ENCODE data around the gene RNF144A.

Gene RNF144A

DNA sequence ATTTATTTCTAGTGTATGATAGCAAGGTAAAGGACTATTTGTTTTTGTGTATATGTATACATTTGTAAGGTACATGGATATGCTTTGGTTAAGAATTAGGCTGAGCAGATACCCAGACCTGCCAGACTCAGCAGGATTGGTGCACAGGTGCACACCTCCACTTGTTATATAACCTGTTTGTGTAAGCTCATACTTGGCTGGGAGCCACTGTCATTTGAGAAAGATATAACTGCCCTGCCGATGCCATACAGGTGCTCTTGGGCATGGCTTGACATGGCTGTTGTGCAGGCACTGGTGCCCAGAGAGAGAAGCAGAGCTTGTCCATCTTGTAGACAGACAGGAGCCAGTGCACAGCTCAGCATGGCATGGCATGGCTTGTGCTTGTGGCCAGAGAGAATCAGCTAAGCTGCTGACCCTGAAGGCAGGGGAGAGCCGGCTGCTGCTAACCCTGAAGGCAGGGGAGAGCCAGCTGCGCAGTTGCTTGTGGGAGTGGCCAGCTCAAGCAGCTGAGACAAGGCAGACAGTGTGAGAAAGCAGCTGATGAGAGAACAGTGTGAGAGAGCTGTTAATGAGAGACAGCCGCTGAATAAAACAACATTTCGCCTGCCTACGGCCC is 136.5 kb downstream of the RNF144A start:
- DNase-seq = no peak

DNA sequence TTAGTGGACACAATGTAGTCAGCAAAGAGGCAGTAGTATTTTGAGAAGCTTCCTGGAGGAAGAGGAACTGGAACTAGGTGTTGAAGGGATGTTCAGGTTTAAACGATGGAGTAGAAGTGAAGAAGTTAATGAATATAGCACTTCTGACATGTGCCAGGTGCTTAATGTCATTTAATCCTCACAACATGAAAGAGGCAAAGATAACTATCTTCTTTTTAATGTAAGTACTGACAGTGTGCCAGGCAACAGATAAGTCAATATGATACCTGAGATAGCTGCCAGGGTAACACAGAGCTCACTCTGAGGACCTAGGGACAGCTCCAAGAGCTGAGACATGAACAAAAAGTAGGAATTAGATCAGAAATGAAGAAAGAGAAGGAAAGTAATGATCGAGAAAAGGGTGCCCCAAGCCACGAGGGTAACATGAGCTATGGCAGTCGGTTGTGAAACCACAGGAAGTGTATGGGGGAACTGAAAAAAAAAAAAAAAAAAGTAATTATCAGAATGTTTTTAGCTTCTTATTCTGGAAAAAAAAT is 140.7 kb downstream of the RNF144A start:
- DNase-seq = no peak

DNA sequence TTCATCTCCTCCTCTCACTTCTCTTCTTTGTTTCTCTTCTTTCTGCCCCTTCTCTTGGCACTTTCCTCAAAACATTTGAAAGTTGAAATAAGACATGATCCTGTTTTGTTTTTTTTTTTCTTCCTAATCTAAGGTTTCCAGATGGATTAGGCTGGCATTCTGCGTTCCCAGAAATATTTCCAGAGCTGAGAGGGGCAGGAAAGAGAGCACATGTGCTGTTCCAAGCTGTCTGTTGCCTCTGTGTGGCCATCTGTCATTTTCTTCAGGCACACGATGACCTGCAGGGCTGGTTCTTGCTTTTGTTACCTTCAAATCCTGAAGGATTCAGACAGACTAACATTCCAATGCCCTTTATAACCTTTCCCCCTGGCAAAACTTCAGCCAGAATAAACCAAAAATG is 142.9 kb downstream of the RNF144A start:
- no peak for DNase-seq

DNA sequence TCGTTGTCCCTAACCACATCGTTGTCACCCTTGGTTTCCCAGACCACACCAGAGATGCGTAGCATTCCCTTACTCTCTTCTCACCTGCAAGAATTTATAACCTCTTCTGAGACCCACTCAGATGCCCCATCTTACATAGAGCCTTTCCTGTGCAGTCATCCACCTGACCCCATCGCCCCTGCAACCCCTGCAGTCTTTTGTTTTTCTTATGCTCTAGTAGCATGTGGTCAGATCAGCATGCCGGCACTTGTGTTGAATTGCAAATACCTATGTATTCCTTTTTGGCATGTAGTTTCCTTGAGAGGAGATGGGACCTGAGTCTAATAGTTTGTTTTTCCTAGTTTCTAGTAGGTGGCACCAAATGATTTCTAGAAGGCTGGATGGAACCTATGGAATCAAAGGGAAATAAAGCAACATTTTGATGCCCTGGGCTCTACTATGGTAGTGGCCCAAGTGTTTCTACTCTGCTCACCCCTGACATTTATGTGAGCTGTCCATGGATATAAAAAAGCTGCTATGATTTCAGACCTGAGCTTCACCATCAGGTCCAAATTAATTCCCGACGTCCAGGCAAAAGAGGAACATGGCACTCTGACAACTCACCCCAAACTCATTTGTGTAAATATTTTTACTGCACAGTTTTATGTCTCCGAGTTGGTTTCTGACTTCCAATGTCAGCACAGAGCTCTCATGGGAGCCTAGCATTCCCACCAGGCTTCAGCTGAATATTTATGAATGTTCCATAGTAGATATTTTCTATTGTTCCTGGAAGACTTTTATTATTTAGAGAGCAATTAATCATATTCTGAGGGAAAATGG is 143.6 kb downstream of the RNF144A start:
- DNase-seq = no peak

DNA sequence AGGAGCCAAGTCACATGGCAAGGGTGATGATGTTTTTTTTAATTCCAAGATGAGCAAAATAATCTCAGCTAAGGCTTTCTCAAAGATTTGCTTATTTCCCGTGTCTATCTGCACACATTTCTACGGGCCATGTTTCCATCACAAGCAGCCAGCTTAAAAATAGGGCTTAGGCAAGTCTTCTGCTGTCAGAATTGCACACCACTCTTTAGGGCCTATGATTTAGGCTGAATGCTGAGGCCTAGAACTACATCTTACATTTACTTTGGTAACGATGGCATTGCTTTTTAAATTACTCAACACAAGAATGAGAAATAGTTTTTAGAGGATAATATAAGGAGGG is 144.2 kb downstream of the RNF144A start:
- DNase-seq = no peak

DNA sequence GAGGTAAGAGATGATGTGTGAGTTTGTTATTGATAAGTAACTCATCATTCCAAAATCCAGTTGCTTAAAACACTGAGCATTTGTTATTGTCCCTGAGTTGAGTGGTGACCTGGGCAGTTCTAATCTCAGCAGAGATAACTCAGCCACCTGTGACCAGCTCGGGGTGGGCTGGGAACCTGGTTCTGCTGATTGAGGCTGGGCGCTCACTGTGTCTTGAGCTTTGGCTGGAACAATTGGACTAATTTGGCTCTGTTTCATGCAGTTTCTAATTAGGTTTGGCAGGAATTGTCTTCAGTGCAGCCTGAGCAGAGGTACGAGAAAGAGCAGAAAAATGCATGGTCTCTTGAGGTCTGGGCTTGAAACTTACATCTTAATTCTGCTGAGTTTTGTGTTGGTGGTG is 144.7 kb downstream of the RNF144A start:
- no peak for DNase-seq

DNA sequence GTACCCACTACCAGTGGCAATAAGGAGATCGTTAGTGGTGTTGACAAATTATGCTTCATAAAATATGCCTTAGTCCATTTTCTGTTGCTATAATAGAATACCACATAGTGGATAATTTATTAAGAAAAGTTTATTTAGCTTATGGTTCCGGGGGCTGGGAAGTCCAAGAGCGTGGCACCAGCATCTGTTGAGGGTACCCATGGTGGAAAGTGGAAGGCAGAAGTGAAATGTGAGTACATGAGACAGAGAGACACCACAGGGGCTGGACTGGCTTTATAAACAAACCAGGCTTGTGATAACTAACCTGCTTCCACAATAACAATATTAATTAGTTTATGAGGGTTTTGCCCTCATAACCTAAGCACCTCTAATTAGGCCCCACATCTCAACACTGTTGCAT is 146.6 kb downstream of the RNF144A start:
- no peak for DNase-seq

DNA sequence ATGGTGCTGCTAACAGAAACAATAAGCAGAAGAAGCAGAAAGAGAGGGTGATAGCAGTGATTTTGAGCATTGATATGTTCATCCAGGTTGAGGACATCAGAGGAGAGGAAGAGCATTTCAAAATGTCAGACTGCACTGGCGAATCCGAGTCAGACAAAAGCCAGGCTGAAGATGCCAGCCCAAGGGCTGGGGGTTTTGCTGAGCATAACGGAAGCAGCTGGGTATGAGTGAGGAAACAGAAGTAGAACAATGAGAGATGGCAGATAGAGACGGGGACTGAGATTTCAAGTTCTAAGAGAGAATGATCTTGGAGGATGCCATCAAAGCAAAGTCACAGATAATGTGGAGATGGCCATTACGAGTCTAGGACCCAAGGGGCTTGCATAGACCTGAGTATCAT is 151.2 kb downstream of the RNF144A start:
- no peak for DNase-seq

DNA sequence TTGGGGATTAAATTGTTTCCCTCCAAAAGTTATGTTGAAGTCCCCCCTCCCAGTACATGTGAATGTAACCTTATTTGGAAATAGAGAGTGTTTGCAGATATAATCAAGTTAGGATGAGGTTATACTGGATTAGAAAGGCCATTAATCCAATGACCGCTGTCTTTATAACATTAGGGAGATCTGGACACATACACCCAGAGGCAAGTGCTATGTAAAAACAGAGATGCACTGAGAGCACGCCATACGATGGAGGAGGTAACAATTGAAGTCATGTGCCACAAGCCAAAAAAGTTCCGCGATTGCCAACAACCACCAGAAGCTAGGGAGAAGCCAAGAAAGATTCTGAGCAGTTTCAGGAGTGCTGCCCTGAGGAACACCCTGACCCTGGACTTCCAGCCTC is 153.3 kb downstream of the RNF144A start:
- DNase-seq = no peak

DNA sequence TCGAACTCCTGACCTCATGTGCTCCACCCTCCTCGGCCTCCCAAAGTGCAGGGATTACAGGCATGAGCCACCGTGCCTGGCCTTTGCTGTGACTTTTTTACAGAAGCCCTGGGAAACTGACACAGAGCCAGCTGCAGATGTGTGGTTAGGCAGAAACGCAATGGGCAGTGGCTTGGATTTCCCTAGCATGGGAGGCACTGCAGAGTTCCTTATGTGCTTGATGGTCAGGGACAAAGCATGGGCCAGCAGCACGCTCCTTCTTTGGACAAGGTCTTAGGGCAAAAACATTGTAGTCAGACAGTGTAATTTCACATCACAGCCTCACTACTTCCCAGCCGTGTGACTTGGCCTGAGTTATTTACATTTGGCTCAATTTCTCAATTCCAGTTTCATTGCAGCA is 153.9 kb downstream of the RNF144A start:
- DNase-seq = no peak

DNA sequence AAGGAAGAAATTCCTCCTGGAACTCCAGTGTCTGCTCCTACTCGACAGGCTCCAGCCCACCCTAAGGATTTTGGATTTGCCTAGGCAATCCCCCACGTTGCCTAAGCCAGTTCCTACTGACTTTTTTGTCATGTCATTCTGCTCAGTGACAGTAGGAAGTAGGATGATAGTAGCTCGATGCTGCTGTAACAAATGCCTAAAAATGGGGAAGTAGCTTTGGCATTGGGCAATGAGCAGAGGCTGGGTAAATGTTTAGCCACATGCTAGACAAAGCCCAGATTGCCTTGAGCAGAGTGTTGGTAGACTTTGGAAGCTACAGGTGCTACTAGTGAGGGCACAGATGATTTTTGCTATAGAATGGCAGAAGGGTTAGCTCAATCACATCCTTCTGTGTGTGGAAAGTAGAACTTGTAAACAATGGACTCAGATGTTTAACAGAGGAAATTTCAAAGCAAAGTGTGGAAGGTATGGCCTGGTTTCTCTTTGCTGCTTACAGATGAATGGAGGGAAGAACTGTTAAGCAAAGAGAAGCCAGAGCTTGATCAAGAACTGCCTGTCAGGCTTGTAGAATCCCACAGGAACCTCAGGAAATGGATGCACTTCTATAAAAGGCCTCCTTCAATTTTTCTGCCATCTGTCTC is 154.8 kb downstream of the RNF144A start:
- no peak for DNase-seq

DNA sequence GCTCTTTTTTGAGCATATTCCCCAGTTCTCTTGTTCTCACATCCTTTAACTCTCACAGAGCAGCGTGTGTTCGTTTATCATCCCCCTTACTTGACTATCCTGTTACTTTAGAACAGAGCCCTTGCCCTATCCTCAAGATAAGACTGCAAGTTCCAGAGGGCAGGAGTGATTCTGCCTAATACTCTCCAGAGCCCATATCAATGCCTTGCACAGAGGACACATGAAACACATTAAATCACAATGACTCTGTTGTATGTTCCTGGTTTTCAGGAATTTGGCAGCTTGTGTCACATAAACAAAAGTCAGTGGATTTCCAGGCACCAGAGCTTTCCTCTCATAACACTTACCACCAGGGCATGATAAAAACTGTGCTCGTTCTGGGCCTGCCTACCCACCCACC is 156.7 kb downstream of the RNF144A start:
- no peak for DNase-seq

DNA sequence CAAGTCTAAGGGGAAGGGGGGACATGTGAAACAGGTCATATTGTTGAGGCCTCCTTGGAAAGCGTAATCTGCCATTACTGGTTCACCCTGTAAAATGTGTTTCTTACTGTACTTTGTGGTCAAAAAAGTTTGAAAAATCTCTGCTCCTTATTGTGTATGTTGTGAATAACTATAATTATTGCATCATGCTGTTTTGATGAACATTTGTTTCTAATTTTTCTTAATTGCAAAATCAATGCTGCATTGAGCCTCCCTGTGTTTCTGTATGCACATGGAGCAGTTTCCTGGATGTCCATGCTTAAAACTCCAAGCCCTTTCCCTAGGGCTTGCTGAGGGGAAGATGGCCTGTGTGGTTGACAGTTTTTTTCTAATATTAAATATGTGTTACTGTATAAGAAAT is 158.6 kb downstream of the RNF144A start:
- DNase-seq = no peak

DNA sequence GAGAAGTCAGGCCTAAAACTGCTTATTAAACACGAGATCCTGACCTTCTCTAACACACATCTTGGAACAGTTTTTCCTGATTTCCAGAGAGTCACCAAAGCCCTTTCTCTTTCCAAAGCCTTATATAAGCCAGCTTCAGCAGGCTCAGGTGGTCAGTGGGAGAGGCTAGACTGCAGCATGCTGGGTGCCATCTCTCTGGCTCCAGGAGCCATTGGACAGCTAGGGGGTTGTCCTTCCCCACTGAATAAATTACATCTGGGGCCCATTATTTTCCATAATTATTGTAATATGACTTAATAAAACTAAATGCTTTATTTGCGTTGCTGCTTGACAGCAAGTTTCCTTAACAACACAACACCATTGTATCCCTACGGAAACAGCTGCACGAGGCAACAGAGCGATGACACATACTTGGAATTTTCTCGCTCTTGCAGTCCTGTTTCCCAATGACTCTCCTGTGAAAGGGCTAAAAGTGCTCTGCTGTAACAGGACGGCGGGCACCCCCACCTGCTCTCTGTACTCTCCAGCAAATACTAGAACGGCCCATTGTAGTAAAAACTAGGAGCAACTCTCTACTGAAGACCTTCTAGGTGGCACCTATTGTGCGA is 160.6 kb downstream of the RNF144A start:
- no peak for DNase-seq

DNA sequence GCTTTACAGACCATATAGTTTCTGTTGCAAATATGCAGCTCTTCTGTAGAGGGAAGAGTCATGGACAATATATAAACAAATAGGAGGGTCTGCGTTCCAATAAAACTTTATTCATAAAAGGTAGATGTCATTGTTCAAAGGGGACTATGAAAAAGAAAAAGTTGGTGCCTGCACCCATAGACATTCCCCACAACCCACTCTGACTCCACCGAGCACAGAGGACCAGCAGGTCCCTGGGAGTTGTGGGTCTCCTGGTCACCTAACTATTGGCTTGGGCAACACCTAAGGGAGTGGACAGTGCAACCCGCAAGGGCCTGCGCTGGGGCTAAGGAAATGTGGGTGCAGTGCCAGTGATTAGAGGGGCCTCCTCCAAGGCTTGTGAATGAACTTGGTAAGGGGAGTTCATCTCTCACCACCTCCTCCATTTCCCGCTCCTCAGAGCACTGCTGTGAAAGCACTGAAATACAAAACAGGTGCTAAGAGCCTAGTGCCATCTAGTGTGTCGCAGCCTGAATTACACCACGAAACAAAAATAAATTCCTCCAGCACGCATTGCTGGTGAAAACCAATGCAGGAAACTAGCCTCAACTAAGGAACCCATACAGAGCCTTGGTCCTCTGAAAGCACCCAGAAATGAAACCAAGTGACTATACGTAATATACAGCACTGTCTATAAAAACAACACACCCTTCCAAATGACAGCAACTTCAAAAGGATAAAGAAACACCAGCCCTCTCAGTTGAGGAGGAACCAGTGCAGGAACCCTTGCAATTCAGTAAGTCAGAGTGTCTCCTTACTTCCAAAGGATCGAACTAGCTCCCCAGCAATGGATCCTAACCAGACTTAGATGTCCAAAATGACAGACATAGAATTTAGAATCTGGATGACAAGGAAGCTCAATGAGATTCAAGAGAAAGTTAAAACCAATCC is 166.6 kb downstream of the RNF144A start:
- no peak for DNase-seq

DNA sequence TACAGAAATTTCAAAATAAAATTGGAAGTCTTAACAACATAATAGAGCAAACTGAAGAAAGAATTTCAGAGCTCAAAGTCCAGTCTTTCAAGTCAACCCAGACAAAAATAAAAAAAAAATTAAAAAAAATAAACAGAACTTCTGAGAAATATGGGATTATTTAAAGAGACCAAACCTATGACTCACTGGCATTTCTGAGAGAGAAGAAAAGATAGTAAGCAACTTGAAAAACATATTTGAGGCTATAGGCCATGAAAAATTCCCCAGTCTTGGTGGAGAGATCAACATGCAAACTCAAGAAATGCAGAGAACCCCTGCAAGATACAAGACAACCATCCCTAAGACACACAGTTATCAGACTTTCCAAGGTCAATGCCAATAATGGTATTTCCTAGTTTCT is 167.4 kb downstream of the RNF144A start:
- DNase-seq = no peak

DNA sequence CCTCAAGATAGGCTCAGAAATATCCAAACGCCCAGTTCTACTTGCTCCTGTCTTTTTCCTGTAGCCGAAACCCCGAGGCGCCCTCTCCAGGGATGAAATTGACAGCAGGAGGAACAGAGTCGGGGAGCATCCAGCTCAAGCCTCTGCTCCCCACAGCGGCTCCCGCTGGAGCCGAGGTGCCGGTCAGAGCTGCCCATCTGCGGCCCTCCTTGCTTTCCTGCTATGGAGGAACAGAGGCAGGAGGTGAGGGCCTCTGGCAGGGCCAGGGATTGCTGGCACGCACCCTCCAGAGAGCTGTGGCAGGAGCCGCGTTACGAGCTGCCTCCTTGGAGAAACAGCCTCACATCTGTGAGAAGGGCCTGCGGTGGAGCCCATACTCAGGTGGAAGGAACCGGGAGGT is 172.1 kb downstream of the RNF144A start:
- DNase-seq = no peak

DNA sequence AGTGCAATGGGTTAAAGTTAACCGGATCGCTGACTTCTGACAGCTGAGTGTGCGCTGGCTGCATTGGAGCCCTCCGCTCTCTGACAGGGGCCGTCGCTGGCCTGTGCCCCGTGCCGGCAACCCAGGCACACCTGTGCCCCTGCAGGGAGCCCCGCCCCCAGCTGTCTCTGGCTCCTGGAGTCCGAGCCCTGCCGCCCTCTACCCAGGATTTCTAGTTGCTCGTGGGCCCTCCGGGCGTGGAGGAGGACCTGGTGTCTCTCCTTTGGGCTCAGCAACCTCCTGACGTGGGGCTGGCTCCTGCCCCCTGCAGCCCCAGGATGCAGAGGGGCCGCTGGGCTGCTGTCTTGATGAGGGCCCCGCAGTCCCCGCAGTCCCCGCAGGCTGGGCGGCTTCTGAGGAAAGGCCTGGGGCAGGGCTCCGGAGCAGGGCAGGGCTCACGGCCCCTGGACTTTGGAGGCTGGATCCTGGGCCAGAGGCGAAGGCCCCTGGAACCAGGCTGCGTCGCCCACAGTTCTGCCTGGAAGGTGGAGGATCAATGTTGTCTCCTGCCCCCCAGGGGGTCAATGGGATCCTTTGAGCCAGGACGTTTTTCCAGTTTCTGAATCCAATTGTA is 172.8 kb downstream of the RNF144A start:
- no peak for DNase-seq

DNA sequence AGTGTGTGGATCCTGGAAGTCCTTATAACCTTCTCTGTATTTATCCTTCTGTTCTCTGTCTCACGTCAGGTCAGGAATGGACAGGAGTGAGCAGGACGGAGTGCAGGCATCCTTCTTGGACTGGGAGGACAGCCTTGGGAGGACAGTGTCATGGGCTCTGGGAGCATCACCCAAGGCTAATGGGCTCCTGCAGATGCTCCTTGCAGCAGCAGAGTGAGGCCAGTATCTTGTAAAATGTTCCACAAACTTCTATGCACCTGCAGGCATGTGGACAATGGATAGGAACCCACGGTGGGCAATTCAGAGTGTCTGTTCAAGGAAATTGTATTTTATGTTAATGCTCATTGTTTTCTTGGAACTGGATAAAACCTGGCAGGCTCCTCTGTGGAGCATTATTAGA is 176.2 kb downstream of the RNF144A start:
- DNase-seq = no peak
